Stimulated activated CD4-positive, alpha-beta T cell treated with anti-CD3 and anti-CD28 coated beads, Interleukin-1b, Interleukin-23, amount 100 ng/mL, for 24 hours (primary cell): ENCODE measurements around the gene FGF22.
"Not testable (repeated sequence)": the region's sequence is repeated elsewhere in the genome, so short reads cannot be mapped to it uniquely, and the experiment has no call there.

Source experiments
- DNase-seq, 4 experiments: peaks; one replicate each; pipeline ENCODE4 v3.0.0-alpha.2; 2020; ENCODE audit warnings: low read depth in 4 of 4, low spot score in 1 of 4

The FGF22 gene

DNA sequence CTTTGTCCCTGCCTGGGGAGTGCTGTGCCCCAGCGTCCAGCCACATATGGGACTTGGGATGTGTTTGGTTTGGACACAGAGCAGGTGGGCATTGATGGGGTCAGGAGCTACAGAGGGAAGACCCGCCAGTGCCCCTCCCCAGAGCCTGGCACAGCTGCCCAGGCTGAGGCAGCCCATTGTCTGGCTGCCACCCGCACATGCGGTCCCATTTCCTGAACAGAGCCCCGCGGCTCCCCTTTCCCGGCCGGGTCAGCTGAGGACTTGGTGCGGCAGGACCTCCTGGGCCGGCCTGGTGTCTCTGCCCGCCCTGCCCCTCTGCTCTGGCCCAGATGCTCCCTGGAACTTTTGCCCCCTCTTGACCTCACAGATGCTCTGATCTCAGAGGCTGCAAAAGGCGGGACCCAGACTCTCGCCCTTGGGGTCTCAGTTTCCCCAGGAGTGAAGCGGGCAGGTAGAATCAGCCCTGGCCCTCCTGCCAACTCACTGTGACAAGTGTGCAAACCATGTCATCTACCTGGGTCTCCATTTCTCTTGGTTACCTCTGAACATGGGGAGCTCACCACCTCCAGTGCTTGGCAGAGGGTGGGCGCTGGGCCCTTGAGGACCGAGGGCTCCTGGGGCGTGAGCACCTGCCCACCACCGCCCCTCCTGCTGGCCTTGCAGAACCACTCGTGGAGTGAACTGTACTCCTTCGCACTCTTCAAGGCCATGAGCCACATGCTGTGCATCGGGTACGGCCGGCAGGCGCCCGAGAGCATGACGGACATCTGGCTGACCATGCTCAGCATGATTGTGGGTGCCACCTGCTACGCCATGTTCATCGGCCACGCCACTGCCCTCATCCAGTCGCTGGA, 32.2 kb upstream of the FGF22 start:
- DNase-seq, result no peak

DNA sequence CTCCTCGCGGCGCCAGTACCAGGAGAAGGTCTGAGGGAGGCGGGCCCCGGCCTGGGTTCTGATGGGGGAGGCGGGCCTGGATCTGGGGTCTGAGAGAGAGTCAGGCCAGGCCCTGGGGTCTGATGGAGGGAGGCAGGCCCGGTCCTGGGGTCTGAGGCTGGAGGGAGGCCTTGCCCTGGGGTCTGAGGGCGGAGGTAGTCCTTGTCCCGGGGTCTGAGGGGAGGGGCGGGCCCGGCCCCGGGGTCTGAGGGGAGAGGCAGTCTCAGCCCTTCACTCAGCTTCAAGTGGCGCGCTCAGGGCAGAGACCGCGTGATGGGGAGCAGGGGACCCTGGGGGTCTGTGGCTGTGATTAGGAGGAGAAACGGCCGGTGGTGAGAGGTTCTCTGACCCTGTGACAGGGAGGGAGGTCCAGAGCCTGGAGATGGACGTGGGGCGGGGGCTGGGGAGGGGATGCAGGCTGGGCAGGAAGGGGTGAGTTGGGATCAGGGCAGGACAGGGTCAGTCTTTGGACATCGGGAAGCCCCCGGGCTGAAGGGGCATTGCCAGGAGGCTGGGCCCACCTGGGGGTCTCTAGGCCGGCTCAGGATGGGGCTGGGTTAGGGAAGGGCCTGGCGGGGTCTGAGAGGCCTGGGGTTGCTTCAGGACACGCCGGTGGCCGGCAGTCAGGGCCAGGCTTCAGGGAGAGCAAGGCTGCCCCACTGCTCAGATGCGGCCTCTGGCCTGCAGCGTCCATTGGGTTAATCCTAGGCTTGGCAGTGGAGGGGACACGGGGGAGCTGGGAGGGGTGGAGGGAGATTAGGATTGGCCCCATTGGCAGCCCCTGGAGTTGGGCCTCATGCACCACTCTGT, 31.3 kb upstream of the FGF22 start:
- DNase-seq, result no peak

DNA sequence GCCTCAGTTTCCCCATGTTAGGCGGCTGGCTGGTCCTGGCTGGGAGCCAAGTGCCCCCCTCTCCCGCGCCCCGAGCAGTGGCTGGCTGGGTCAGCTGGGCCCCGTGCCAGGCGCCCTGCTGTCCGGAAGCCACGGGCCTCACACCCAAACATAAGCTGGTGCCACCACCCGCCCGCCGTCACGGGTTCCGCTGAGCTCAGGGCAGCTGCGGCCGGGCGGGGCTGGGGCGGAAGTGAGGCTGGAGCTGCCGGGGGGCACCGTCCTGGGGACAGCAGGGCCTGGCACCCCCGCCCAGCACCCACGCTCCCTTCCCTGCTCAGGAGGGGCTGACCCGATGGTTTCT, 30.7 kb upstream of the FGF22 start:
- DNase-seq, result no peak

DNA sequence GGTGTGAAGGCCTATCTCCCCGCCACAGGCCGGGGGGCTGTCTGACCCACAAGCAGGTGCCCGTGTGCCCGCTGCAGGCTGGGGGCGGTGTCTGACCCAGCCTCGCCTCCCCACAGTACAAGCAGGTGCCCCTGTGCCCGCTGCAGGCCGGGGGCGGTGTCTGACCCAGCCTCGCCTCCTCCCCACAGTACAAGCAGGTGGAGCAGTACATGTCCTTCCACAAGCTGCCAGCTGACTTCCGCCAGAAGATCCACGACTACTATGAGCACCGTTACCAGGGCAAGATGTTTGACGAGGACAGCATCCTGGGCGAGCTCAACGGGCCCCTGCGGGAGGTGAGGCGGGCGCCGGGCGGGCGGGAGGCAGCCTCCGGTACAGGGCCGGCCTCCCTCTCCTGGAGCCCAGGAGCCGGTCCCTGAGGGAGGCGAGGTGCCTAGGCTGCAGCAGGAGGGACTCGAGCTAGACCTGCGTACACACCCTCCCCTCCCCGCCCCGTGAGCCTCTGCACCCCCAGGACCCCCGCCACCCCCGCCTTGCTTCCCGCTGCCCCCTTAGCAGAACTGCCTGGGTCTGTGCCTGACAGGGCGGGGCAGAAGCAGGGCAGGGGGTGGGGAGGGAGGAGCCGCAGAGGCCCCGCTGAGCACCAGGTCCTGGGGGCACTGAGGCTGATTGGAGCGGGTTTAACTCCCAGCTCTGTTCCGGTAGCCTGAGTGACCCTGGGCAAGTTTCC, 29.4 kb upstream of the FGF22 start:
- no peak for DNase-seq

DNA sequence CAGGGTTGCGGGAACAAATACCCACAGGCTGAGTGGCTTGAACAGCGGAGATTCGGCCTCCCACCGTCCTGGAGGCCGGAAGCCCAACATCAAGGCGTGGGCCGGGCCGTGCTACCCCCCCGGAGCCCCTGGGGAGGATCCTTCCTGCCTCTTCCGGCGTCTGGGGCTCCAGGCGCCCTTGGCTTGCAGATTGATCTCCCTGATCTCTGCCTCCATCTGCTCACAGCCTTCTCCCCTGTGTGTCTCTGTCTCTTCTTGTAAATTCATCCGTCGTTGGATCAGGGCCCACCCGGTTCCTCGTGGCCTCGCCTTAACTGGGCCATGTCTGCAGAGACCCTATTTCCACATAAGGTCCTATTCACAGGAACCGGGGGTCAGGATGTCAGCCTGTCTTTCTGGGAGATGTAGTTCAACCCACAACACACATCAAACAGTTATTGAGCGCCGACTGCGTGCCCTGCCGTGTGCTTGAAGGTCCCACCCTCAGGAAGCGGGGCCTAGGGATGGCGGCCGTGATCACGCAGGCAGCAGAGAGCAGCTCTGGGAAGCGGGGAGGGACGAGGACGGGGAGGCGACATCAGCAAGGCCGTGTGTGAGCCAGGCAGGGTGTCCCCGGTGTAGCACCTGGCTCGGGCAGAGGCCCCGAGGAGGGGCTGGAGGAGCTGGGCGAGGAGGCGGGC, 28.7 kb upstream of the FGF22 start:
- peak in 2 of 4 experiments; percentile 28 to 52 for DNase-seq

DNA sequence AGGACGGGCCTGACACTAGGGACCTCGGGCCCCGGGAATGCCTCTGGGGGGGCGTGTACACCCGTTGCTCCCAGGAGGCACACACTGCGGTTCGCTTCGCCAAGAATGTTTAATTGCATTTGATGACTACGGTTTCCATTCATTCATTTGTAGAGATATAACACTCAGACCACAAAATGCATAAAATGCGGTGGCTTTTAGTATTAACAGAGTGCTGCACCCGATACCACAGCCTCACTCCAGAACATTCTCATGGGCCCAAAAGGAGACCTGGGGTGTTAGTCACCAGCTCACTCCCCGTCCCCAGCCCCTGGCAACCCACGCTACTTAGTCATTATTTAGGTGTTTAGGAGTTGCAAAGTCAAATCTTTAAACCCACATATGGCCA, 28.2 kb upstream of the FGF22 start:
- peak in 3 of 4 experiments; percentile 46 to 63 (median 58) for DNase-seq

DNA sequence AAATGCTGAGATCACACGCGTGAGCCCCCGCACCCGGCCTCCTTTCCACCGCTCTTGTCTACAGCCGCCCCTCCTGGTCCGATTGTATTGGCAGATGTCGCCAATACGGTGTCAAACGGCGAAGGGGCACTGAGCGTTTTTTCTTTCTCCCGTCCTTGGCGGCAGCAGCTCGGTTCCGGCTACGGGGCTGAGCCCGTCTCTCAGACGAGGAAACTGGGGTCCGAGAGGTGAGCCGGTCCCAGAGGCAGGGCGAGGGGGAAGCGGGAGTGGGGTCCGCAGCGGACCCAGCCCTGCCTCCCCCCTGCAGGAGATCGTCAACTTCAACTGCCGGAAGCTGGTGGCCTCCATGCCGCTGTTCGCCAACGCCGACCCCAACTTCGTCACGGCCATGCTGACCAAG, 26.7 kb upstream of the FGF22 start:
- DNase-seq, result no peak

DNA sequence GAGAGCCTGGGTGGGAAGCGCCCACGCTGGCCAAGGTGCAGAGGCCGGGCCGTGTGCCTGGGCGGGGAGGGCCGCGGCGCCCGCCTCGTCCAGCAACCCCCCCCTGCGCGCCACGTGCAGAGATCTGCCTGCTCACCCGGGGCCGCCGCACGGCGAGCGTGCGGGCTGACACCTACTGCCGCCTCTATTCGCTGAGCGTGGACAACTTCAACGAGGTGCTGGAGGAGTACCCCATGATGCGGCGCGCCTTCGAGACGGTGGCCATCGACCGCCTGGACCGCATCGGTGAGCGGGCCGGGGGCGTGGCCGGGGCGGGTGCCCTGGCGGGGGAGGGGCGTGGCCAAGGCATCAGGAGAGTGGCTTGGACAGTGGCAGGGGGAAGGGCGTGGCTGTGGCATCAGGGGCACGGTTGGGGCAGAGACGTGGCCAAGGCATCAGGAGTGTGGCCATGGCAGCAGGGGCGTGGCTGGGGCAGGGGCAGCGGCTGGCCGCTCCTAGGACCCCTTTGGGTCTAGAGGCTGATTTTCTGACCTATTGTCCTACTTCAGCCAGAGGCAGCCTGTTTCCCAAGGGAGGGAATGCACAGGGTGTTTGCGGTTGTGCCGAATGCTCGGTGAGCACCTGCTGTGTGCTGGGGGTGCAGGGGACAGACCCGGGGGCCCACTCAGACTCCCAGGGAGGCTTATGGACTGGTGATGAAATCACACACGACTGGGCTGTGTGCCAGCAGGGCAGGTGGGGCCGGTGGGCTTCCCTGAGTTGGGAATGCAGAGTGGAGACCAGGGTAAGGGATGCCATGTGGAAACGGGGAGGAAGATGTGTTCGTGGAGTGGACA, 25.7 kb upstream of the FGF22 start:
- no peak for DNase-seq

DNA sequence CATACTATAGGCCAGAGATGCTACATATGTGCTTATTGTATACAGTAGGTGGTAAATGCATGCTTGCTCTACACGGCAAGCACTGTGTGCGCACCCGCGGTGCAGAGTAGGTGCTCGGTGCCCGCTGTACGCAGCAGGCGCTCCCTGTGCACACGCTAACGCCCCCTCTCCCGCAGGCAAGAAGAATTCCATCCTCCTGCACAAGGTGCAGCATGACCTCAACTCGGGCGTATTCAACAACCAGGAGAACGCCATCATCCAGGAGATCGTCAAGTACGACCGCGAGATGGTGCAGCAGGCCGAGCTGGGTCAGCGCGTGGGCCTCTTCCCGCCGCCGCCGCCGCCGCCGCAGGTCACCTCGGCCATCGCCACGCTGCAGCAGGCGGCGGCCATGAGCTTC, 24.1 kb upstream of the FGF22 start:
- no peak for DNase-seq

DNA sequence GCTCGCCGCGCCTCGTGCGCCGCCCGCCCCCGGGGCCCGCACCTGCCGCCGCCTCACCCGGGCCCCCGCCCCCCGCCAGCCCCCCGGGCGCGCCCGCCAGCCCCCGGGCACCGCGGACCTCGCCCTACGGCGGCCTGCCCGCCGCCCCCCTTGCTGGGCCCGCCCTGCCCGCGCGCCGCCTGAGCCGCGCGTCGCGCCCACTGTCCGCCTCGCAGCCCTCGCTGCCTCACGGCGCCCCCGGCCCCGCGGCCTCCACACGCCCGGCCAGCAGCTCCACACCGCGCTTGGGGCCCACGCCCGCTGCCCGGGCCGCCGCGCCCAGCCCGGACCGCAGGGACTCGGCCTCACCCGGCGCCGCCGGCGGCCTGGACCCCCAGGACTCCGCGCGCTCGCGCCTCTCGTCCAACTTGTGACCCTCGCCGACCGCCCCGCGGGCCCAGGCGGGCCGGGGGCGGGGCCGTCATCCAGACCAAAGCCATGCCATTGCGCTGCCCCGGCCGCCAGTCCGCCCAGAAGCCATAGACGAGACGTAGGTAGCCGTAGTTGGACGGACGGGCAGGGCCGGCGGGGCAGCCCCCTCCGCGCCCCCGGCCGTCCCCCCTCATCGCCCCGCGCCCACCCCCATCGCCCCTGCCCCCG, 23.5 kb upstream of the FGF22 start:
- DNase-seq, result no peak

DNA sequence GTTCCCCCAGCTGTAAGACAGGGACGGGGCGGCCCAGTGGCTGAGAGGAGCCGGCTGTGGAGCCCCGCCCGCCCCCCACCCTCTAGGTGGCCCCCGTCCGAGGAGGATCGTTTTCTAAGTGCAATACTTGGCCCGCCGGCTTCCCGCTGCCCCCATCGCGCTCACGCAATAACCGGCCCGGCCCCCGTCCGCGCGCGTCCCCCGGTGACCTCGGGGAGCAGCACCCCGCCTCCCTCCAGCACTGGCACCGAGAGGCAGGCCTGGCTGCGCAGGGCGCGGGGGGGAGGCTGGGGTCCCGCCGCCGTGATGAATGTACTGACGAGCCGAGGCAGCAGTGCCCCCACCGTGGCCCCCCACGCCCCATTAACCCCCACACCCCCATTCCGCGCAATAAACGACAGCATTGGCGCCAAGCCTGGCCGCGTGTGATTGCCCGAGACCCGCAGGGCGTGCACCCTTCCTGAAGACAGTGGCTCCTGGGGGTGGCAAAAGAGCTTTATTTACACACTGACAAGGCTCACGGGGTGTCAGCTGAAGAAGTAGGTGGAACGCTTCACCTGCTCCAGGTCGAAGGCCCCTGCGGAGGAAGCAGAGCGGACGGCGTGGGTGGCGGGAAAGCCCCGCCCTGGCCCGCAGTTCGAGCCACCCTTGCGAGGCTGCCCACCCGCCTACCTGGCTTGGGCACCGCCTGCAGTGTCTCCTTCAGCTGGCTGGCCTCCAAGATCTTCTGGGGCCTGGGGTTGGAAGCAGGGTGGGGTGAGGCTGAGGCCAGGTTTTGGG, 22.7 kb upstream of the FGF22 start:
- no peak for DNase-seq

DNA sequence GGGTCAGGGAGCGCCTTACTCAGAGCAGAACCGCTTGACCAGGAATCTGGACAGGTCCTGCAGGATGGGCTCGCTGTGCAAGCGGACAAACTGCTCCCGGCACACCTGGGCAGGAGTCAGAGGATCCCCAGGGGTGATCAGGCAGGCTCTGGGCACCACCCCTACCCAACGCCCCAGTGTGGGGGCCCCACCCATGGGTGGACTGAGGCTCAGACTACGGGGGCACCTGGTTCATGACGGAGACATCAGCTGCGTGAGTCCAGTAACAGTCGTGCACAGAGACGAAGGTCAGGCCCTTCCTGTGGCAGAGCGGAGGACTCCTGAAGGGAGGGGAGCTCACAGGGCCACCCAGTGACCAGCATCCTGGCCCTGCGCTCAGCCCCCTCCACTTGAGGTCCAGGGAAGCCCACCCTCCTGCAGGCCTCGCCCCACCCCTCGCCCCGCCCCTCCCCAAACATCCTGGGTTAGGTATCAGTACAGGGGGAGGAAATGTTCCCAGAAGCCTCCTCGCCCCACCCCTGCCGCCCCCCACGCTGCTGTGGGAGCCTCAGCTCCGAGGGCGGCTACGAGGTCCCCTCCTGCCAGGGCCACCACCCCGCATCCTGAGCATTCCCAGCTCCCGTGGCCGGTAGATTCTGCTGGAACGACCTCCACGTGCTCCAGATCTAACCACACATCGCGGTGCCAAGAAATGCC, 22.0 kb upstream of the FGF22 start:
- DNase-seq, result no peak

DNA sequence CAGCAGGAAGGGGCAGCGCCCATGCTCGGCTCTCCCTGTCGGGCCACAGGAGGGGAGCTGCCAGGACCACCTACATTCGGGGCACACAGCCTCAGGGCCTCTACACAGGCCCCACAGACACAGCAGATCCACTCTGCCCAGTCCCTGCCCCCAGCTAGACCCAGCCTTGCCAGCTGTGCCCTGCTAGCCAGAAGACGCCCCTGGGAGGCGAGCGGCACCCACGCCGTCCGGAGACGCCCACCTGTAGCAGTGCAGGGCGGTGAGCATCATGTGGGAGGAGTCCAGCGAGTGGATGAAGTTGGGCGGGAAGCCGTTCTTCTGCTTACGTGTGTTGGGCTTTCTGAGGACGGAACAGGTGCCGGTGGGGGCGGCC, 21.4 kb upstream of the FGF22 start:
- no peak for DNase-seq

DNA sequence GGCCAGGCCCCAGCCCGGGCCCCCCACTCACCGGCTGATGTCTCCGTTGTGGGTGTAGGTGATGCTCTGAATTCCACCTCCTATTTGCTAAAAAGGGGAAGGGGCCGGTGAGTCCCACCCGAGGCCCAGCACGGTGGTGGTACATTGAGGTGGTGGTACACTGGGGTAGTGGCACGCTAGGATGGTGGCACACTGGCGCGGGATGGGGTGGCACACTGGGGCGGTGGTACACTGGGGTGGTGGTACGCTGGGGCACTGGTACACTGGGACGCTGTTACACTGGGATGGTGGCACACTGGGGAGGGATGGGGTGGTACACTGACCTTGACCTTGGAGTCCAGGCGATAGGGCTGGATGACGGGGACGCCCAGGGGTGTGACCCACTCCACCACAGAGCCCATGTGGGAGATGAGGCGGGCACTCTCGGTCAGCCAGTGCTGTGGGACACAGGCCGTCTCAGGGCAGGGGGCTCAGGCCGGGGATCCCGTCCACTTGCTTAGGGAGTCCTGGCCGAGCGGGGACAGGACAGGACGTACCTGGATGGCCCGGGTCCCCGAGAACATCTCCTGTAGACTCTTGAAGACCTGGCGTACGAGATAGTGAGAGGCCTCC, 20.9 kb upstream of the FGF22 start:
- no peak for DNase-seq

DNA sequence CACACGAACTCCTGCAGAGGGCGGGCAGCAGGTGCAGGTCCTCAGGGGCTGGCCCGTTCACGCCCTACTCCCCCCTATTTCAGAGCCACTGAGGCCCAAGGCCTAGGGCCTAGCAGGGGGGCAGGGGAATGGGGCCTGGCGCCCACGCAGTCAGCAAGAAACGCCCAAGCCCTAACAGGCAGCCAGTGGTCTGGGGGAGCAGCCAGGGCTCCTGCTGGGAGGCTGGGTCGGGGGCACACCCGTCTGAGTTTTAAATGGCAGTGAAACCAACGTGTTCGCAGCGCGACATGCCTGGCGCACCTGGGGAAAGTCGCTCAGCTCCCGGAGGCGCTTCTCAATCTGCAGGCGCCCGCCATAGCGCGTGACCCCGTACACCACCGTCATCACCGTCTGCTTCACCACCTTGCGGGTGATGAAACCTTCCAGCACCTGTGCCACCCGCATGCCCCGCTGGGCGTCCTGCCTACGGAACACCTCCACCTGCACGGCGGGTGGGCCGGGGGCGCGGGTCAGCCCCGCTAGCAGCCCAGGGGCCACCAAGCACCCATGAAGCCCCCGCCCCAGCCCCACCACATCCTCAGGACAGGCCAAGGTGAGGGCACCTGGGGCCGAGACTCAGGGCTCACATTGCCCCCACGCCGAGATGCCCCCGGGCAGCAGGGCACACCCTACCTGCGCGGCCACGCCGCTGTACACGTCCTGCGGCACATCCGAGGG, 20.2 kb upstream of the FGF22 start:
- no peak for DNase-seq

DNA sequence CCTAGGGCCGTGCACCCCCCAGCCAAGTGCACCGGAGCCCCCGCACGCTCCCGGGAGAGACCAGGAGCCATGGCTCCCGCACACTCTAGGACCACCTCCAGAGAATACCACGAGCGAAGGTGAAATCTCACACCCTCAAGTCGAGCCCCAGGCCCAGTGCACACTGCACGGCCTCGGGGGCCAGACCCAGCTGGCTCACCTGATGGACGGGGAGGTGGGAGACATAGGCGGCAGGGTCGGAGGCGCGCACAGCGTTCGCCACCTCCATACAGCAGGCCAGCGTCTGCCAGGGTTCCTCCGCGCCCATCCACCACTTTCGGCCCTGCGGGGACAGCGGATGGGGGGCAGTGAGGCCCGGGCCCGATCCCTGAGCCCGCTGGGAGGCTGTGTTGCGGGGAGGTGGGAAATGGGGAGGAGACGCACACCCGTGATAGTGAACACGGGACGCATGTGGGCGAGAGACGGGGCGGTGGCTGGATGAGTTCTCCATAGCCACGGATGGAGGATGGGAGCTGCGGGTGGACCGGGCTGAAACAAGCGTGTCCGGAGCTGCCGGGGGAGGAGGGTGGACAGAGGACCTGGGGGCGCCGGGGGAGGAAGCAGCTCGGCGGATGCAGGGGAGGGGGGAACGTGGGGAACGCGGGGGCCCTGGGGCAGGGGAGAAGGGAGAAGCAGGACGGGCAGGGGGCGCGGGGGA, 19.4 kb upstream of the FGF22 start:
- no peak for DNase-seq

DNA sequence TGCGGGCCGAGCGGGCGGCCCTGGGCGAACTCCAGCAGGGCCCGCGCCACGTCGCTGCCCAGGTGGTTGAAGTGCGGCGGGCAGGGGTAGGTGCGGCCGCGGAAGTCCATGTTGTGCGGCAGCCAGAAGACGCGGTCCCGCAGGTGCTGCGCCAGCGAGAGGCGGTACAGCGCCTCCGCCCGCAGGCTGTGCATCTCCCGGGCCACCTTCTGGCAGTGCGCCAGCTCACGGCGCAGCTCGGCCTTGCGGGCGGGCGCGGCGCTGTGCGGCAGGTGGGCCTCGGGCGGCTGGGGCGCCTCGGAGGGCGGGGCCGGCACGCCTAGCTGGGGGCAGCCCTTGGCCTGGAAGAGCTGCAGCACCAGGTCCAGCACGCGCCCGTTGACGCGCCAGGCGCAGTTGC, 18.5 kb upstream of the FGF22 start:
- DNase-seq, result not testable (repeated sequence)
